Stomach smooth muscle (tissue), 2 donors: Measurements from ENCODE around the gene ITGB6.

Experiments used
- H3K27ac ChIP-seq: one replicate; pipeline ENCODE4 v1.7.0; 2013; ENCODE audit warnings: mild to moderate bottlenecking, low read length, inconsistent platforms
- H3K27me3 ChIP-seq, 2 donors: one replicate each; pipeline ENCODE4 v1.7.0; 2013; ENCODE audit warnings: low read length in 2 of 2; ENCODE audit not compliant: insufficient read depth in 2 of 2, control insufficient read depth in 1 of 2
- H3K36me3 ChIP-seq, 2 donors: one replicate each; pipeline ENCODE4 v1.7.0; 2013; ENCODE audit warnings: low read length in 2 of 2; ENCODE audit not compliant: control insufficient read depth in 2 of 2, insufficient read depth in 2 of 2
- H3K4me1 ChIP-seq: one replicate; pipeline ENCODE4 v1.7.0; 2013; ENCODE audit warnings: low read length; ENCODE audit not compliant: control insufficient read depth, insufficient read depth
- H3K4me3 ChIP-seq, 2 donors: one replicate each; pipeline ENCODE4 v1.7.0; 2013; ENCODE audit warnings: low read length in 2 of 2
- H3K9ac ChIP-seq, 2 donors: one replicate each; pipeline ENCODE4 v1.7.0; 2013; ENCODE audit warnings: low read length in 2 of 2, mild to moderate bottlenecking in 1 of 2
- H3K9me3 ChIP-seq, 2 donors: one replicate each; pipeline ENCODE4 v1.7.0; 2013; ENCODE audit warnings: low read length in 2 of 2; ENCODE audit not compliant: control insufficient read depth in 2 of 2
- donor health status: healthy.
- donor health status: Pancreatic carcinoma.

Gene ITGB6

GRCh38 chr2:160050147-160050546, 149.9 kb downstream of the ITGB6 start:
- Histone ChIP-seq H3K4me1 (peaks cover 10% of the 10 kb centered on the region), H3K27ac (no peak overlapping the region), H3K9ac (no peak overlapping the region), H3K27me3 (no peaks in the 10 kb centered on the region), H3K9me3 (no peaks in the 10 kb centered on the region), H3K4me3 (no peak overlapping the region), H3K36me3 (no peaks in the 10 kb centered on the region)
